Progenitor cell of endocrine pancreas (in vitro differentiated cells): ENCODE measurements around the gene LRFN2. TPM values are rescaled to one million over a fixed set of nuclear protein-coding genes. Genes with fewer than 3 reads are reported as not detected.

ENCODE experiments used
- DNase-seq: peaks from one replicate; pipeline ENCODE4 v3.0.0; 2021; ENCODE audit warnings: low spot score; ENCODE audit not compliant: unreplicated experiment
- H3K27ac Mint-ChIP-seq: 2 replicates; pipeline ENCODE4 v1.8.0; 2021; ENCODE audit warnings: mild to moderate bottlenecking, moderate library complexity, mixed read lengths
- H3K27me3 Mint-ChIP-seq: 2 replicates; pipeline ENCODE4 v1.8.0; 2021; ENCODE audit warnings: mixed read lengths
- H3K36me3 Mint-ChIP-seq: 2 replicates; pipeline ENCODE4 v1.8.0; 2022; ENCODE audit warnings: mixed read lengths; ENCODE audit not compliant: insufficient read depth
- H3K4me1 Mint-ChIP-seq: 2 replicates; pipeline ENCODE4 v1.8.0; 2021; ENCODE audit warnings: low read depth, mixed read lengths
- H3K4me3 Mint-ChIP-seq: 2 replicates; pipeline ENCODE4 v1.8.0; 2021; ENCODE audit warnings: low read depth, mild to moderate bottlenecking, moderate library complexity, mixed read lengths
- H3K9me3 Mint-ChIP-seq: 2 replicates; pipeline ENCODE4 v1.8.0; 2021; ENCODE audit warnings: low read depth, mixed read lengths
- CTCF ChIP-seq: fragments of 200-600 bp; sonication (generic); IDR thresholded peaks from one replicate; pipeline ENCODE4 v1.5.0; 2021; ENCODE audit warnings: antibody characterized with exemption, mild to moderate bottlenecking; ENCODE audit not compliant: unreplicated experiment
- total RNA-seq: library from RNA; stranded (reverse); gene quantifications from 2 replicates; pipeline ENCODE4 v1.2.1, GENCODE V29; 2021

The LRFN2 gene
- total RNA-seq, 1 donor from 2014 or later: 0.14 TPM

DNA sequence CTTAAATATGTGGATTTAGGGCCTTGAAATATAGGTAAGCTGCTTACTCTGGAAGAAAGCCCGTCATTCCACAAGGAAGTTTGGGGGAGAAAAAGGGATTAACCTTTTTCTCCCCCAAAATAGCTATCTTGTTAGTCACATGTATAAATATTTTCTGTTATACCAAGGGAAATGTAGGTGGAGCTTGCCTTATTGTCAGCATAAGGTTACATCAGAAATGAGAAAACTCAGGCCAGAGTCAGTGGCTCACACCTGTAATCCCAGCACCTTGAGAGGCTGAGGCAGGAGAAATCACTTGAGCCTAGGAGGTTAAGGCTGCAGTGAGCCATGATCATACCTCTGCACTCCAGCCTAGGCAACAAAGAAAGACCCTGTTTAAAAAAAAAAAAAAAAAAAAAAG, 129.9 kb downstream of the LRFN2 start:
- peaks cover 3% of the 10 kb centered on the region for H3K27me3 Mint-ChIP-seq
- DNase-seq: no peak
- H3K4me1 Mint-ChIP-seq: peaks cover 3% of the 10 kb centered on the region
- no peak overlapping the region for H3K27ac Mint-ChIP-seq
- no peaks in the 10 kb centered on the region for H3K9me3 Mint-ChIP-seq
- no peaks in the 10 kb centered on the region for H3K36me3 Mint-ChIP-seq
- no peak for TF ChIP-seq CTCF
- no peak overlapping the region for H3K4me3 Mint-ChIP-seq

DNA sequence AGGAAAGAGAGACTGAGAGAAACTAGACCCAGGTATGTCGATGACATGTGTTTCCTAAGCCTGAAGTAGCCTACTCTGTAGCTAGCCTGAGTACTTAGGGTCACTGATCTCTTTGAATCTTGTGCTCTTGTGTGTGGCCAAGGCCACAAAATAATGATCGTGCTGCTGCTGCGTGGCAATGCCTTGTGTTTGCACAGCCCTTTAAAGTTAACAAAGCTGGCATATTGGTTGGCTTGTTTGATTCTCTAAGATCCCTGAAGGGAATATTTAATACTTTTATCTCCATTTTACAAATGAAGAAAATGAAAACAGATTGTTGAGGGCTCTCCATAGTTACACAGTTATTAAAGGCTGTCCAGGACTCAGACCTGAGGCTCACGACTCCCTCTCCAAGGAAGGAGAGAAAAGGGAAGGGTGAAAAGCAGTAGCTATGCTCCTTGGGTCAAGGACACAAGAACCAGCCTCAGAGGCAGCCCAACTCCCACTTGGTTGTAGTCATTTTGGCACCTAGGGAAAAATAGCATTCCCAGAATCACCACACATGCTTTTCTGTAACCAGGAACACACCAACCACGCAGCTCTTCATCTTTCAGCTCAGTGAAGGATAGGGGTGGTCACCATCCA, 130.7 kb downstream of the LRFN2 start:
- DNase-seq: no peak
- TF ChIP-seq CTCF: no peak
- no peak overlapping the region for H3K4me3 Mint-ChIP-seq
- peaks cover 3% of the 10 kb centered on the region for H3K27me3 Mint-ChIP-seq
- peaks cover under 1% of the 10 kb centered on the region for H3K4me1 Mint-ChIP-seq
- H3K27ac Mint-ChIP-seq: no peak overlapping the region
- no peaks in the 10 kb centered on the region for H3K36me3 Mint-ChIP-seq
- H3K9me3 Mint-ChIP-seq: no peaks in the 10 kb centered on the region

DNA sequence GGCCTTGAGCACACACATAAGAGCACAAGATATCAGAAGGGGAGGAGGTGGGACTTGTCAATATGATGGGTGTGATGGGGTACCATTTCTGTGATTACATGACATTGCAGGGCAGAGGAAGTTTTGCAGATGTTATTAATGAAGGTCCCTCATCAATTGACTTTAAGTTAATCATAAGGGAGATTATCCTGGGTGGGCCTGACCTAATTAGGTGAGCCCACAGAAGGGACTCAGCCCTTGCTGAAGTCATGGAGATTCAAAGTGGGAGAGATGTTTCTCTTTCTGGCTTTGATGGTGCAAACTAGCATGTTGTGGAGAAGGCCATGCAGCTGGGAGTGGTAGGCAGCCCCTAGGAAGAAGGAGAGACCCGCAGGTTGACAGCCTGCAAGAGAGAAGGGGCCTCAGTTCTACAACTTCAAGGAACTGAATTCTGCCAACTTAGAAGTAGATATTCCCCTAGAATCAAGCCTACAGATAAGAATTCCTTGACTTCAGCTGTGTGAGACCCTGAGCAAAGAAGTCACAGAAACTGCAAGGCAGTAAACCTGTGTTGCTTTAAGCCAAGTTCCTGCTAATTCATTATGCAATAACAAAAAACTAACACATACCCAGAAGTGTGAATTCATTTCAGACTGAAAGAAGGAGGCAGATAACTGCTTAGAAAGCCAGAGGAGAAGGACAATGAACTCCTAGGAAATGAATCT, 131.3 kb downstream of the LRFN2 start:
- Mint-ChIP-seq H3K9me3 (no peaks in the 10 kb centered on the region), H3K27ac (no peak overlapping the region), H3K4me1 (no peaks in the 10 kb centered on the region), H3K36me3 (no peaks in the 10 kb centered on the region), H3K4me3 (no peak overlapping the region), H3K27me3 (peaks cover 3% of the 10 kb centered on the region)
- DNase-seq: no peak
- no peak for TF ChIP-seq CTCF

DNA sequence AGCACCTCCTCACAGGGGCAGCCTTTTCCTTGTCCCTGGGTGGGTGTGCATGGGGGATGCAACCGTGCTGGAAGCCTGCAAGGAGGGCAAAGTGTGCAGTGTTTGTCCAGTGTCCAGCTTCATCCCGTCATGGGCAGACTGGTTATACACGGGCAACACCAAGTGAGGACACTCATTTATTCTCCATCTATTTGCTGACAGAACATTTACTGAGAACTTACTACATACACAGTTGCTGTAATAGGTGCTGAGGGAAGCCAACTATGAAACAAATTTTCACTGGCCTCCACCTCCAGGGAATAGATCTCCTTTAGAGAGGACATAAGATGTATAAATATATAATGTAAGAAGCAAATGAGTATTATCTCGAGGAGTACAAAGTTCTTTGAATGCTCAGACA, 136.7 kb downstream of the LRFN2 start:
- TF ChIP-seq CTCF: no peak
- Mint-ChIP-seq H3K9me3 (no peaks in the 10 kb centered on the region), H3K4me1 (no peaks in the 10 kb centered on the region), H3K4me3 (no peak overlapping the region), H3K27ac (no peak overlapping the region), H3K27me3 (peaks cover 5% of the 10 kb centered on the region), H3K36me3 (no peaks in the 10 kb centered on the region)
- no peak for DNase-seq

- DNase-seq: no peak
- no peaks in the 10 kb centered on the region for H3K9me3 Mint-ChIP-seq
- no peak overlapping the region for H3K27ac Mint-ChIP-seq
- TF ChIP-seq CTCF: no peak
- H3K4me3 Mint-ChIP-seq: no peak overlapping the region
- H3K4me1 Mint-ChIP-seq: peaks cover 2% of the 10 kb centered on the region
- H3K36me3 Mint-ChIP-seq: no peaks in the 10 kb centered on the region
- peaks cover 11% of the 10 kb centered on the region for H3K27me3 Mint-ChIP-seq
Observed at GRCh38 chr6:40444811-40445210, 142.4 kb downstream of the LRFN2 start.
